GM12873 (cell line): ENCODE measurements around the gene C5orf46.

Source experiments
- CTCF ChIP-seq: IDR thresholded peaks from 2 replicates; pipeline ENCODE4 v1.5.1; 2012; ENCODE audit warnings: low read depth, mild to moderate bottlenecking, moderate library complexity, low read length, control low read depth; ENCODE audit not compliant: insufficient read depth; ENCODE audit errors: missing control alignments

Gene C5orf46

GRCh38 chr5:147852365-147852764 is 54.0 kb downstream of the C5orf46 start:
- no peak for TF ChIP-seq CTCF

GRCh38 chr5:147851578-147851977 is 54.8 kb downstream of the C5orf46 start:
- TF ChIP-seq CTCF, result no peak

- TF ChIP-seq CTCF, result no peak
These were observed 57.1 kb downstream of the C5orf46 start for GRCh38 chr5:147849226-147849625.

- TF ChIP-seq CTCF, result no peak
These were observed 60.7 kb downstream of the C5orf46 start for GRCh38 chr5:147845618-147846017.

GRCh38 chr5:147844846-147845245 is 61.5 kb downstream of the C5orf46 start:
- no peak for TF ChIP-seq CTCF

- no peak for TF ChIP-seq CTCF
These were observed 63.5 kb downstream of the C5orf46 start for GRCh38 chr5:147842869-147843268.
